Endothelial cell (in vitro differentiated cells): ENCODE data around the gene USP22. TPM values are rescaled to one million over a fixed set of nuclear protein-coding genes. Genes with fewer than 3 reads are reported as not detected.

Source experiments
- DNase-seq: peaks from one replicate; pipeline ENCODE4 v3.0.0; 2021; ENCODE audit warnings: low spot score
- H3K27ac Mint-ChIP-seq: one replicate; pipeline ENCODE4 v1.8.0; 2021; ENCODE audit warnings: mixed read lengths, inconsistent platforms; ENCODE audit not compliant: unreplicated experiment
- H3K27me3 Mint-ChIP-seq: one replicate; pipeline ENCODE4 v1.8.0; 2021; ENCODE audit warnings: mild to moderate bottlenecking, moderate library complexity, mixed read lengths, inconsistent platforms; ENCODE audit not compliant: unreplicated experiment
- H3K36me3 Mint-ChIP-seq: one replicate; pipeline ENCODE4 v1.8.0; 2021; ENCODE audit warnings: mild to moderate bottlenecking, low read depth, mixed read lengths, inconsistent platforms; ENCODE audit not compliant: unreplicated experiment
- H3K4me1 Mint-ChIP-seq: one replicate; pipeline ENCODE4 v1.8.0; 2021; ENCODE audit warnings: mild to moderate bottlenecking, mixed read lengths, inconsistent platforms; ENCODE audit not compliant: unreplicated experiment
- H3K4me3 Mint-ChIP-seq: one replicate; pipeline ENCODE4 v1.8.0; 2021; ENCODE audit warnings: mild to moderate bottlenecking, mixed read lengths, inconsistent platforms; ENCODE audit not compliant: unreplicated experiment
- H3K9me3 Mint-ChIP-seq: one replicate; pipeline ENCODE4 v1.8.0; 2021; ENCODE audit warnings: mixed read lengths, inconsistent platforms; ENCODE audit not compliant: unreplicated experiment
- total RNA-seq: library from RNA; stranded (reverse); fragmentation: NEBNext Ultra II Directional; extraction: Animal tissue kit (Norgen Biotek cat#: 25700); gene quantifications from one replicate; pipeline ENCODE4 v1.2.1, GENCODE V29; 2021; ENCODE audit not compliant: unreplicated experiment
- TF ChIP-seq, protein P1 (sequence below): fragments of 200-600 bp; sonication (generic); IDR thresholded peaks from one replicate; pipeline ENCODE4 v1.5.0; 2021; ENCODE audit warnings: antibody characterized with exemption; ENCODE audit not compliant: unreplicated experiment

Gene USP22
- total RNA-seq, 1 donor from 2014 or later, result 294 TPM

DNA sequence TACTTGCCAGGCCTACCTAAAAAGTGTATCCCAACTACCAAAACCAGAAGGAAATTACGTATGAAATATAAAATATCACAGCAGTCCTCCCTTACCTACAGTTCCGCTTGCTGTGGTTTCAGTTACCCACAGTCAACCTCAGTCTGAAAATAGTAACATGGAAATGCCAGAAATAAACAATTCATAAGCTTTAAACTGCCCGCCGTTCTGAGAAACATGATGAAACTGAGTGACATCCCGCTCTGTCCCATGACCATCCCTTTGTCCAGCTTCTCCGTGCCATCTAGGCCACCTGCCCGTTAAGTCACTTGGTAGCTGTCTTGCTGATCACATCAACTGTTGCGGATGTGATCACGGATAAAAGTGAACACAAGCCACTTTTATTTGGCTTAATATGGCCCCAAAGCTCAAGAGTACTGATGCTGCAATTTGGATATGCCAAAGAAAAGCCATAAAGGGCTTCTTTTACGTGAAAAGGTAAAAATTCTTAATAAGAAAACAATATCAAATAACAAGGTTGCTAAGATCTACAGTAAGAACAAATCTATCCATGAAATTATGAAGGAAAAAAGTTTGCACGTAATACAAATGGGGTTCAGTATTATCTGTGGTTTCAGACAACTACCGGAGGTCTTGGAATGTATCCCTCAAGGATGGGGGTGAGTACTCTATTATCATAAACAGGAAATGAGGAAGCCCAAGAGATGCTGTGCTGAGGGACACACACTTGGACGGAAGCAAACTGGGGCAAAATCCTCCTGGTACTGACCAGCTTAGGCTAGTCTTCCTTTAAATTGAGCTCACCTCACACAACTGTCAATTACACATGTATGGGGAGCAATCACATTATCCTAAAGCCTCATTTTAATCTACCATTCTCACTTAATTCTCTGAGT lies 8.2 kb downstream of the USP22 start:
- Mint-ChIP-seq H3K4me3 (peak overlapping the region; percentile 67), H3K4me1 (peaks cover 60% of the 10 kb centered on the region), H3K27me3 (peaks cover 2% of the 10 kb centered on the region), H3K27ac (peak overlapping the region; percentile 93), H3K9me3 (no peaks in the 10 kb centered on the region), H3K36me3 (peaks cover 12% of the 10 kb centered on the region)
- no peak for DNase-seq
- TF ChIP-seq, protein P1, sequence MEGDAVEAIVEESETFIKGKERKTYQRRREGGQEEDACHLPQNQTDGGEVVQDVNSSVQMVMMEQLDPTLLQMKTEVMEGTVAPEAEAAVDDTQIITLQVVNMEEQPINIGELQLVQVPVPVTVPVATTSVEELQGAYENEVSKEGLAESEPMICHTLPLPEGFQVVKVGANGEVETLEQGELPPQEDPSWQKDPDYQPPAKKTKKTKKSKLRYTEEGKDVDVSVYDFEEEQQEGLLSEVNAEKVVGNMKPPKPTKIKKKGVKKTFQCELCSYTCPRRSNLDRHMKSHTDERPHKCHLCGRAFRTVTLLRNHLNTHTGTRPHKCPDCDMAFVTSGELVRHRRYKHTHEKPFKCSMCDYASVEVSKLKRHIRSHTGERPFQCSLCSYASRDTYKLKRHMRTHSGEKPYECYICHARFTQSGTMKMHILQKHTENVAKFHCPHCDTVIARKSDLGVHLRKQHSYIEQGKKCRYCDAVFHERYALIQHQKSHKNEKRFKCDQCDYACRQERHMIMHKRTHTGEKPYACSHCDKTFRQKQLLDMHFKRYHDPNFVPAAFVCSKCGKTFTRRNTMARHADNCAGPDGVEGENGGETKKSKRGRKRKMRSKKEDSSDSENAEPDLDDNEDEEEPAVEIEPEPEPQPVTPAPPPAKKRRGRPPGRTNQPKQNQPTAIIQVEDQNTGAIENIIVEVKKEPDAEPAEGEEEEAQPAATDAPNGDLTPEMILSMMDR, result no peak

DNA sequence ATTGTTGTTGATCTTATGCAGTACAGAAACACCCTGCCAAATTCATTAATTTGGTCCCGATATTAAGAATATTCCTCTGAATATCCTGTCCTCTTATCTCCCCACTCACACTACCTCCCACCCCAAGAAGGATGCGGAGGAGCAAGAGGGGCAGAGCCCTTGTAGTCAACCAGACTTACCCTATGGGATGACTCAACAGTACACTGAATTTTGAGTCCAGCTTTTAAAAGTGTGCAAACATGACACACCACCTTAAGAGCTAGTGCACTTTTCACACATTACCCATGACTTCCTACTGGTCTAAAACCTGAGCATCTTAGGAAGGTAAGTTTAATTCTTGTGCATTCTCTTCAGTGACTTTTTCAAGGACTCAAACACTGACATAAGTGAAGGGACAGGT lies 9.5 kb downstream of the USP22 start:
- TF ChIP-seq, protein P1, result no peak
- Mint-ChIP-seq H3K4me3 (no peak overlapping the region), H3K9me3 (no peaks in the 10 kb centered on the region), H3K36me3 (peaks cover 15% of the 10 kb centered on the region), H3K27ac (no peak overlapping the region), H3K27me3 (peaks cover 2% of the 10 kb centered on the region), H3K4me1 (peaks cover 62% of the 10 kb centered on the region)
- no peak for DNase-seq

DNA sequence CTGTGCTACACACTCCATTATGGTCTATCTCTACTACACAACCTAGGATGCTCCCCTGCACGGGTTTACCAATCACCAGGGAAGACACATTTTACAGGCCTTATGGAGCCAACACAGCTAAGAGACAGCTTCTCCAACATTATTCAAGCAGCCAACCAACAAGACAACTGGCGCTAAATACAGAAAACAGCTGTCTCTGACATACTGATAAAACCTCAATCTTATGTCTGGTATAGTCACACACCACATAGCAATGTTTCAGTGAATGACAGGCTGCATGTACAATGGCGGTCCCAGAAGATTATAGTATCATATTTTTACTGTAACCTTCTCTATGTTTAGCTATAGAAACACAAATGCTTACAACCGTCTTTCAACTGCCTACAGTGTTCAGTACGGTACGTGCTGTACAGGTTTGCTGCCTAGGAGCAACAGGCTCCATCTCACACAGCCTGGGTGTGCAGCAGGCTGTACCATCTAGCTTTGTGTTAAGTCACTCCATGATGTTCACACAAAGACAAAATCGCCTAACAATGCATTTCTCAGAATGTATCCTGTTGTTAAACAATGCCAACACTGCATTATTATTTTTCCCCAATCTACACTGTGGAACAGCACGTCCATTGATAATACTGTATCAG lies 10.9 kb downstream of the USP22 start:
- no peak for DNase-seq
- H3K27ac Mint-ChIP-seq, result peak overlapping the region; percentile 5
- H3K9me3 Mint-ChIP-seq, result no peaks in the 10 kb centered on the region
- peaks cover 56% of the 10 kb centered on the region for H3K4me1 Mint-ChIP-seq
- H3K27me3 Mint-ChIP-seq, result peaks cover 2% of the 10 kb centered on the region
- no peak overlapping the region for H3K4me3 Mint-ChIP-seq
- peaks cover 12% of the 10 kb centered on the region for H3K36me3 Mint-ChIP-seq
- TF ChIP-seq, protein P1, result no peak

DNA sequence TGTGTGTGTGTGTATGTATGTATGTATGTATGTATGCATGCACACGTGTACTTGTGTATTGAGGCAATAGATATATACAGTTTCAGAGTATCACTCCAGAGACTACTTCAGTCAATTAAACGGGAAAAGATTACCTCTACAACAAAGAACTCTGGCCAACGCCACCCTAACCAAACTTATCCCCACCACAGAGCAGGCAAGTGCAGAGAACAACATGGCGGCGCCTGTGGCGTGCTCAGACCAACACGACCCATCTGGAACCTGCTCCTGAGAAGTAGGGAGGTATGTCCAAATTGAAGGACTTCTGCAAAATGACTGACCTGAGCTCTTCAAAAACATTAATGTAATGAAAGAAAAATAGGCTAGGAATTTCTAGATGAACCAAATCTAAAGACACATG lies 12.4 kb downstream of the USP22 start:
- no peak overlapping the region for H3K27ac Mint-ChIP-seq
- no peaks in the 10 kb centered on the region for H3K9me3 Mint-ChIP-seq
- H3K4me3 Mint-ChIP-seq, result no peak overlapping the region
- H3K27me3 Mint-ChIP-seq, result peaks cover 3% of the 10 kb centered on the region
- H3K36me3 Mint-ChIP-seq, result peaks cover 14% of the 10 kb centered on the region
- H3K4me1 Mint-ChIP-seq, result peaks cover 46% of the 10 kb centered on the region
- TF ChIP-seq, protein P1, result no peak
- DNase-seq, result no peak

DNA sequence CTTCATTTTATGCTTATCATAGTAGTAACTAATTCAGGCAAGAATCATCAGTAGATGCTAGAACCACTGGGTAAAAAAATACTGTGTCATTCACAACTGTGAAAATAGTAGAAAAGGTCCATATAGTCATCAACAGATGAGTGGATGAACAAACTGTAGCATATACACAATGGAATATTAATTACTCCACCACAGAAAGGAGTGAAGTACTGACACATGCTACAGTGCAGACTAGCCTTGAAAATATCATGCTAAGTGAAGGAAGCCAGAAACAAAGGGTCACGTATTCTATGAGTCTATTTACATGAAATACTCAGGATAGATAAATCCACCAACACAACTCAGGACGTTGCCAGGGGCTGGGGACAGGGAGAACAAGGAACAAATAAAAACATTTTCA lies 13.3 kb downstream of the USP22 start:
- H3K4me1 Mint-ChIP-seq, result peaks cover 38% of the 10 kb centered on the region

More for the DNA sequence above, 13.3 kb downstream of the USP22 start:
- Mint-ChIP-seq H3K36me3 (peaks cover 21% of the 10 kb centered on the region), H3K27me3 (peaks cover 3% of the 10 kb centered on the region), H3K4me3 (no peak overlapping the region), H3K9me3 (no peaks in the 10 kb centered on the region), H3K27ac (peak overlapping the region; percentile 5)
- TF ChIP-seq, protein P1, result no peak
- DNase-seq, result no peak
